H4 (cell line): ENCODE data around the gene PLCB2. TPM values are rescaled to one million over a fixed set of nuclear protein-coding genes. Genes with fewer than 3 reads are reported as not detected.

ENCODE experiments used
- DNase-seq: peaks from one replicate; pipeline ENCODE4 v3.0.0-alpha.2; 2015; ENCODE audit warnings: low spot score
- total RNA-seq: library from RNA; depleted of rRNA; stranded (reverse); fragments of >200 nt; shearing (Covaris generic); gene quantifications from 2 replicates; pipeline ENCODE4 v1.2.3, GENCODE V29; 2014

Gene PLCB2
- total RNA-seq, 1 experiment from 2014 or later, result 2.4 TPM

DNA sequence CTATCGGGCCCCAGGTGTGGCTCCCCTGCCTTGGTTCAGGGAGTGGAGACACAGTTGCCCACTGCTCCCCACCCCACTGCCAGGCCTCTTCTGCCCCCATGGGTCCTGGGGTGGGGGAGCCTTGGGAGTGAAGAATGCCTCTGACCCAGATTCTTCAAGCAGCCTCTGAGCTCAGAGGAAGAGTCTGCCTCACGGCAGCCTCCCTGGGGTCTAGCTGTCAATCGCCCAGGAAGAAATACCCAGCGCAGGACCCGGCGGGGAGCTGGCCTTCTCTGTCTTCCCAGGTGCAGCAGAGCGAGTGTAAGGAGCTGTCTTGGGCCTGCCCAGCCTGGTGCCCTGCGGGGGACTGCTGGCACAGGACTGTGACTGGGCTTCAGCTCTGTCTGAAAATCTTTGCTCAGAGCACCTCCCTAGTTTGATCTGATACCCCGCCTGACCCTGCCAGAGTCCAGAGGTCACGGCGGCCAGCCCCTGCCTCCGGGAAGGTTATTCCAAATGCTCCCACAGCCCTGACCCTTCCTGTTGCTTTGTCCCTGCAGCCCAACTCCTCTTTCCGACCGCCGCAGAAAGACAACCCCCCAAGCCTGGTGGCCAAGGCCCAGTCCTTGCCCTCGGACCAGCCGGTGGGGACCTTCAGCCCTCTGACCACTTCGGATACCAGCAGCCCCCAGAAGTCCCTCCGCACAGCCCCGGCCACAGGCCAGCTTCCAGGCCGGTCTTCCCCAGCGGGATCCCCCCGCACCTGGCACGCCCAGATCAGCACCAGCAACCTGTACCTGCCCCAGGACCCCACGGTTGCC is 35.9 kb downstream of the PLCB2 start:
- DNase-seq, result no peak

DNA sequence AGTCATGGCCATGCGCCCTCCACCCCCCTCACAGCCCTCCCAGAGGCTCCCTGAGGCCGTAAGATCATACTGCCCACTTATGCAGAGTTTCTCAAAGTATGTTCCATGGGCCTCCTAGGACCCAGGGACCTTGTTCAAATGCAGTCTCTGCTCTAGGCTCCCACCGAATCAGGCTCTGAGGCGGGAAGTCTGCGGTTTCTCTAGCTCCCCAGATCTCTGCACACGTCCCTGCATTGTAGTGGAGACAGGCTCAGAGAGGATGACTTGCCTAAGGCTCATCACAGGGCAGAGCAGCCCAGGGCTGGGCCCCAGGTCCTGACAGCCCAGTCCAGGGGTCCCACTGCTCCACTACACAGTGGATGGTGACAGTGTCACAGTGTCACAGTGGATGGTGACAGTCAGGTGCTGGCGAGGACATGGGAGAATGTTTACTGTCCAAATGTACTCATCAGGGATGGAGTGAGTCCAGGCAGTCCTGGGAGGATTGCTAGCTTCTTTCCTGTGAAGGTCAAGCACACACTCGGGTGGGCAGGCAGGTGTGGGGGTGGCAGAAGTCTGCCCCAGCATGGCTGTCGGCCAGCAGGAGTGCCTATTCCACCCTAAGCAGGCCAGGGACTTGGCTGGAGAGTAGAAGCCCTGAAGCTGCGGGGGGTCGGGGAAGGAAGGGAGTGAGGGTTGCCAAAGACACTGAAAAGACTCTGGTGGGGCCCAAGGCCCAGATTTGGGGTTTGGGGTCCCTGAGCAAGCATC is 37.3 kb downstream of the PLCB2 start:
- DNase-seq, result no peak

DNA sequence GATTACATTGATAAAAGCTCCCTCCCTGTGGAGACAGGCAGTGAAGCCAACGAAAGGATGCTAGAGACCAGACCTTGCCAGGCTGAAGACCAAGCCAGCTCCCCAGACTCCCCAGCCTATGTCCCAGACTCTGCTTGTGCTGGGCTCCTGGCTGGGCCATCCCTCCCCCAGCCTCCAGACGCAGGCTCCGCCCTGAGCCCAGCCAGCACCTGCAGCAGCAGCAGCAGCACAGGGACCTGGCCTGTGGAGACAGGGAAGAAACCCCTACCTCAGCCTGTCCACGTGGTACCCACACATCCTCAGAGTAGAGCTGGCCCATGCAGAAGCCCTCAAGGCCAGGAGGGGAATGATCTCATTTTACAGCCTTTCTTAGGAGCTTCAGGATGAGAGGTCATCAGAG is 38.1 kb downstream of the PLCB2 start:
- no peak for DNase-seq

DNA sequence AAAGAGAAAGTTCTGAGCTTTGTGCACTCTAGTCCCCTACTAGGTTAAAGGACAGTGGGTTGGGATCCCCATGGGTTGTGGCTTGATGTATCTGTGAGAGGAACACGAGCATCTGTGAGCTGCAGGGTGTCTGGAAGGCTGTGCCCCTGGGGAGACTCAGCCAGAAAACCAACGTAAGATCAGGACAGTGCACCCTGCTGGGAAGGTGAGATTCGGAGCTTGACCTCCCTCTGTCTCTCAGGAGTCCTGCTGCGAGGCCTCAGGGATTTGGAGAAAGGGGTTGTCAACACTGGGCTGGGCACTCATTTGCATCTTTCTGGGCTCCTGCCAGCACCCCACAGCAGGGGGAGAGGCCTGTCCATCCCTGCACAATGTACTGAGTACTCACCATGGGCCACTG is 40.1 kb downstream of the PLCB2 start:
- DNase-seq, result no peak

DNA sequence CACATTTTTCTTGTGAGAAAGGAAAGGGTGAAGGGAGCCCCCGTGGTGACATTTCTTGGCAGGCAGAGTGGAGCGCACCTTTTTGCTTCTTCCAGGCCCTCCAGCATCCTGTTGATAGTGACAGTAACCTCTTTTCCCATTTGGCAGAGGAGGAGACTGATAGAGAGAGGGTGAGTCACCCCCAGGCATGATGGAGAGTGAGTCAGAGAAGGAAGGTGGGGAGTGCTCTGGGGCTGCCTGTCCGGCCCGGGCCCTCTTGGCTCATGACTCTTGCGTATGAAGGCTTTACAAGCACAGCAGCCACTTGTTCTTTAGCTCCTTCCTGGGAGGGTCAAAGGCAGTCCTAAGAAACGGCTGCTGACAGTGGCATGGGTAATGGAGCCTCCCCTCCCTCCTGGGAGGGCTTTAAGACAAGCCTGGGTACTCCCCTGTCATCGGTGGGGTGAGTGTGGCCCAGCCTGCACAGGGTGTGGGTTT is 40.9 kb downstream of the PLCB2 start:
- DNase-seq, result peak; percentile 91

DNA sequence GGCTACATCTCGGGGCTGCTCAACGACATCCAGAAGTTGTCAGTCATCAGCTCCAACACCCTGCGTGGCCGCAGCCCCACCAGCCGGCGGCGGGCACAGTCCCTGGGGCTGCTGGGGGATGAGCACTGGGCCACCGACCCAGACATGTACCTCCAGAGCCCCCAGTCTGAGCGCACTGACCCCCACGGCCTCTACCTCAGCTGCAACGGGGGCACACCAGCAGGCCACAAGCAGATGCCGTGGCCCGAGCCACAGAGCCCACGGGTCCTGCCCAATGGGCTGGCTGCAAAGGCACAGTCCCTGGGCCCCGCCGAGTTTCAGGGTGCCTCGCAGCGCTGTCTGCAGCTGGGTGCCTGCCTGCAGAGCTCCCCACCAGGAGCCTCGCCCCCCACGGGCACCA is 41.9 kb downstream of the PLCB2 start:
- DNase-seq, result no peak

DNA sequence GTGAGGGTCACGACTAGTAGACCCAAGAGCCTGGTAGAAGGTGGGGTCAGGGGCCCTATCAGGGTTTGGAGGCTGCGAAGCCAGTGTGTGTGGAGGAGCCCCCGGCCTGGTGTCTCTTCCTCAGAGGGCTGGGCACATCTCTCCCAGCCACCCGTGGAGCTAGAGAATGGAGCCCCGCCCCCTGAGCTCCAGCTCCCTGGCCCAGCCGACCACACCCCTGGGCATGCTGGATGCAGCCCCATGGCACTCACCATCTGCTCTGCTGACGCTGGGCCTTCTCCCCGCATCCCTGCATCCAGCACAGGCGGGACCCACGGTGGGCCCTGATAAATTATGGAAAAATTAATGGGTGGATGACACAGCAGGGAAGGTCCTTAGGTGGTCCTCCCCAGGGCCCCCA is 42.4 kb downstream of the PLCB2 start:
- no peak for DNase-seq

DNA sequence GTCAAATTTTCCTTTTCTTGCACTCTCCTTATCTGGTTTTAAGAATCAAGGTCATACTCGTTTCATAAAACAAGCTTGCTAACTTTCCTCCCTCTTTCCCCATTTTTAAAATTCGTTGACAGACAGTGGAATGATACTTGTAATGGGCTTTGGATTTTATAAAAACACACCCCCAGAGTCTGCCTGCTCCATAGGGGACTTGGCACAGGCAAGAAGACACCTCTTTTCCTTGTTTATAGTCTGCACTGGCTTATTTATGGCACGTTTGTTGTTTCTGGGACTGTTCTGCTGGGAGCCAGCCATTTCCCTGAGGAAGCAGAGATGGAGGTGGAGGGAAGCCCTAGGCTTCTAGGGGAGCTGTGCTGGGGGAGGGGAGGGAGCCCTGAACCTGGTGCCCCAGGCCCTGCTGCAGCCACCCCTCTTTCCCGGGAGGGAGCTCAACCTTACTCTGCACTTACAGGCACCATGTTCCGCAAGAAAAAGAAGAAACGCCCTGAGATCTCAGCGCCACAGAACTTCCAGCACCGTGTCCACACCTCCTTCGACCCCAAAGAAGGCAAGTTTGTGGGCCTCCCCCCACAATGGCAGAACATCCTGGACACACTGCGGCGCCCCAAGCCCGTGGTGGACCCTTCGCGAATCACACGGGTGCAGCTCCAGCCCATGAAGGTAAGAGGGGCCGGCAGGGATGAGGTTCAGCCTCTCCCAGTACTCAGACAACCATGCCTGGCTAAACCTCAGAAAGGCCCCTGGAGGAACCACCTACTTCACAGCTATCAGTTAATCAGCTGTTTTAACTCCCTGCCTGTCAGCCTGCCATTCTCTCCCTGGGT is 43.2 kb downstream of the PLCB2 start:
- no peak for DNase-seq

DNA sequence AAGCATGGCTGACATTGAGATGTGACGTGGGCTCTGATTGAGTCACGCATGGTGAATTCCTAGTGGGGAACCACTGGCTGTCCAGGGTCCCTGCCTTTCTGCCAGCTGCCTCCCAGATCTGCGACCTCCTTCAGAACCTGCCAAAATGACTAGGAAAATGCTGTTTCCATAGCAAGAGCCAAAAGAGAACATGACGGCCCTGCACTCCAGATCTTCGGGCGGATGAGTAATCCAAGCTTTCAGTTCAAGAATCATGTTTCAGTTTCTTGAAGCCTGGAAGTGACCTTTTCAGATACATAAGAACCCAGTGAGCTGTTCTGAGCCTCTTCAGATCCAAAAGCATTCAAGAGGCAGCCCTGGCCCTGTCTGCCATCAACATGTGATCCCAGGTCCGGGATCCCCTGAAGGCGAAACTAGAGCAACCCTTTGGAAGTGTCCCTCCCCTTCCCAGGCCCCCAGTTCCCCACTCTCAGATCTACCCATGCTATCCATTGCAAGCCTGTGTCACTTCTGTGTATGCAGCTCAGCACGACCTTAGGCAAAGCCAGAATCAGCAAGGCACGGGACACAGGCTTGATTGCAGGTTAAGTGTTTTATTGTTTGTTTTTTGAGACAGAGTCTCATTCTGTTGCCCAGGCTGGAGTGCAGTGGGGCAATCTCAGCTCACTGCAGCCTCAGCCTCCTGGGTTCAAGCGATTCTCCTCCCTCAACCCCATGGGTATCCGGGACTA is 44.5 kb downstream of the PLCB2 start:
- no peak for DNase-seq

DNA sequence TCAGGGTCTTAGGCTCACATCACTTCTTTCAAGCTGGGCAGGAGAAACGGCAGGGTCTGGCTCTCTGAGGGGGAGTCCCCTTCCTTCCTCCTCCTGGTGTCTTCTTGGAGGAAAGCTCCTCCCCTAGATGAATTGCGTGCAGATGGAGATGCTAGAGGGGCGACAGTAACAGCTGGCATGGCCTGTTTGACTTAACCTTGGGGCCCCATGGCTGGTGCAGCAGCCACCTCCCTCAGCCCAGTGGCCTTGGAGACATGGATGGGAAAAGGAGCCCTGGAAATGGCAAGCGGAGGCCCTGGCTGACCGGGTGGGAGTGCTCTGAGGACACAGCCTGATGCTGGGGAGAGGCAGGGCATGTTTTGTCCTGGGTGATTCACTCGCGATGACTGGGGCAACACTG is 48.7 kb downstream of the PLCB2 start:
- DNase-seq, result no peak

DNA sequence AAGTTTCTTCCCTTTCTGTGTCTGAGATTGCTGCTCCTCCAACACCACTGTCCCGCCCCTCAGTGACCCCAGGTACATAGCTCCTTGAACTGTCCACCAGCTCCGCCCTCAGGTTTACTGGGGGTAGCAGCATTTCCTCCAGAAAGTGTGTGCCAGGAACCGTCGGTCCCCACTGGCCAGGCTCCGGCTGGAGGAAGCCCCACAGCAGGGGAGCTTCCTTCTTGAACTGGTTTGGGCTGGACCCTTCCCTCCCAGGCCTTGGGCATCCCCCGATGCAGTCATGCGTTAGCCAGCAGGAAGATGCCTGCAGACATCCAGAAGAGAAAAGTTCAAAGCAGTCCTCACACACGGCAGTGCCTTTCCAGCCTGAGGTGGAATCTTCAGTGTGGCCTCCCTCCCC is 49.2 kb downstream of the PLCB2 start:
- DNase-seq, result no peak

DNA sequence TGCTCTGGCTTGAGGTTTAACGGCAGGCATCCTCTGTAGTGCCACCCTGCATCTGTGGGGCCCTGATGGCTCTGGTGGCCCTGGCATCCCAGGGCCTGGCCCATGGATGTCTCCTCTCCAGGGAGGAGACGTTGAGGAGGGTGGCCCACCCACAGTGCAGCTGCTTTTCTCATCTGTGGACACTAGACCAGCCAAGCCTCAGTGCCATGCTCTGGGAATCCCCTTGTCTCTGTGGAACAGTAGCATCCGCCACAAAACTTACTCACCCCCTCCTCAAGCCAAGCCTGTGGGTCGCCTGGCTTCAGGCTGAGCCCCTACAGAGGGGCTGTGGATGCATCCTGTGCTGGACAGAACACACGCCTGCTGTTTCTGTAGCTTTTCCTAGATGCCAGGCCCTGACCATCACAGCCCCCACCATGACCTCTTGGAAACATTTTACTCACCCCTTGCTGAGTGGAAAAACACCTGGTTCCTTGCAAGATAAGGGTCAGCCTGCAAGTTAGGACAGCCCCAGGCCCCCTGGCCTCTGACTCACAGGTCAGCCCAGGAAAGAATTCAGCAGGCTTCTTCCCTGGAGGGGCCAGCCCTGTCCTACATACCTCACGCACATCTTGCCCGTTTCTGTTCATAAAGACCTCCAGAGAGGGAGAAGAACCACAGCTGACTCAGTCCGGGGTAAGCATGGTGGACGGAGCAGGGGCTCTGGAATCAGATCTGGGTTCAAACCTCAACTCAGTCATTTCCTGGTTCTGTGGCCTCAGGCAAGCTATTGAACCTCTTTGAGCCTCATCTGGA is 49.9 kb downstream of the PLCB2 start:
- no peak for DNase-seq

DNA sequence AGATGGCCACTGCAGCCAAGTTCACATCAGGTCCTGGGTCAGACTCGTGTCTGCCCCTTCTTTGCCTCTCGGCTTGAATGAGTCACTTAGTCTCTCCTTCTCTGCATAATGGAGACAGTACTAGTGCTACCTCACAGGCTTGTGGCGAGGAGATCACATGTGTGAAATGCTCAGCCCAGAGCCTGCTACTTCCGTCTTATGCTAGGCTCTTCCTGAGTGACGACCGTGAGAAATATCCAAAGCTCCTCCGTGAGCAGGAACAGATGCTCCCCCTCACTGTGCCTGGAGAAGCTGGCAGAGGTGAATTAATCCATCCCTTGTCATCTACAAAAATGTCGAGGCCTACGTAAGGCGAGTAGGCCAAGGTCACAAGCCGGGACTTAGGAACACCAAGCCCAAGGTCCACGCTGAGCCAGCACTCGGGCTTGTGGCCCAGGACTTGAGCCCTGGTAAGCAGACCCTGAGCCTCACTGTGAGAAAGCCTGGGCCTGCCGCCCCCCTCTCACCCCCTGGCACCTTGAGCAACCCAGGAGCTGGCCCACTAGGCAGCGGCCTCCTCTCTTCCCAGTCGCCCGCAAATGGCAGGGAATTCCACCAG is 51.0 kb downstream of the PLCB2 start:
- no peak for DNase-seq

DNA sequence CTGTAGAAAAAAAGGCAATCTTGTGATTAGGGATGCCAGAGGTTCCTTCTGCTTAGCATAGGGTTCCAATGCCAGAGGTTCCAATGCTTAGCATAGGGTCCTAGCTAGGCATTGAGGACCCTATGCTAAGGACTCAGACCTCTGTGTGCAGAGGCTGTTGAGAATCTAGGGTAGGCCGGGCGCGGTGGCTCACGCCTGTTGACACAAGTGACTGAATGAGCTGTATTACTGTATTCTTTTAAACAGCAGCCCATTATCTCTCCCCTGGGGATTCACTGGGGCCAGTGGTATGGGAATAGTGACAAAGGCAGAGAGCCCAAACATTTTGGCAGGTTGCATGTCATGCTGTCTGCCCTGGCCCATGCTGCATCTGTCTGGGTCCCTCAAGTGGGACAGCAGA is 52.7 kb downstream of the PLCB2 start:
- no peak for DNase-seq

DNA sequence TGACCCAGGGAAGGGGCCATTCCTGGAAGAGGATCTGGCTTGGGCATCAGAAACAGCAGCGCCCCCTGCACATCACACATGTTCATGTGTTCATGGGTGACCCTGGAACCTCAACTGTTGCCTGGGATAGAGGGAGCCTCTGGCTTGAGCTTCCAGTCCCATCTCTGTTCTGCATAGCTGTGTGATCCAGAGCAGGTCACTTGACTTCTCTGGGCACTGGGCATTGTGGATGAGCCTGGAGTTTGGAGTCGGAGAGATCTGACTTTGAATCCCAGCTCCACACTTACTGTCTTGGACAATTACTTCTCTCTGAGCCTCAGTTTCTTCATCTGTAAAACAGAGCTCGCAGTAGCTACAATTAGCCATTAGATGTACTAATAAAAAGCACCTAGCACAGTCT is 53.3 kb downstream of the PLCB2 start:
- no peak for DNase-seq

DNA sequence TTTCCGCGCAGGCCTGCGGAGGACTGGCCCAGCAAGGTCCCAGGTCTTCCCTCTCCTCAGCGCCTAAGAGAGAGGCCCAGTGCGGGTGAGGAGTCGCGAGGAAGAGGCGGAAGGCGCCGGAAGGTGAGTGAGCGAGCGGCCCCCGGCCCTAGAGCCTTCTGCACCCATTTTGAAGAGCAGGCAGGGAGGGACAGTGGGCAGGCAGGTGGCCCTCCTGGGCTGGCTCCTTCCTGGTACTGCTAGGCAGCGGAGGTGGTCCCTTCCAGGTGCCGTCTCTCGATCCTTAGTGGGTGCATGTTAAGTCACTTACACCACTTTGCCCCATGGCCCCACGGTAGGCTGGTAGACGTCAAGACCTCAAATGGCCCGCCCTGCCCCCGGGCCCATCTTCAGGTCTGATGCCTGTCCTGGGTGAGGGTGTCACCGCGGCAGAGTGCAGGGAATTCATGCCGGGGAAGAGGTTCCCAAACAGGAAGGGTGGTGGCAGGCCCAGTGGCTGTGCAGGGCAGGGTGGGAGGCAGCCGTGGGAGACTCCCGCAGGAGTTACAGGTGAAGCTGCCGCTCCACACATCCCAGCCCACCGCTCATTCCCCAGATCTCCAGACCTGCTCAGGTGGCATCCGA is 54.5 kb downstream of the PLCB2 start:
- DNase-seq, result no peak

DNA sequence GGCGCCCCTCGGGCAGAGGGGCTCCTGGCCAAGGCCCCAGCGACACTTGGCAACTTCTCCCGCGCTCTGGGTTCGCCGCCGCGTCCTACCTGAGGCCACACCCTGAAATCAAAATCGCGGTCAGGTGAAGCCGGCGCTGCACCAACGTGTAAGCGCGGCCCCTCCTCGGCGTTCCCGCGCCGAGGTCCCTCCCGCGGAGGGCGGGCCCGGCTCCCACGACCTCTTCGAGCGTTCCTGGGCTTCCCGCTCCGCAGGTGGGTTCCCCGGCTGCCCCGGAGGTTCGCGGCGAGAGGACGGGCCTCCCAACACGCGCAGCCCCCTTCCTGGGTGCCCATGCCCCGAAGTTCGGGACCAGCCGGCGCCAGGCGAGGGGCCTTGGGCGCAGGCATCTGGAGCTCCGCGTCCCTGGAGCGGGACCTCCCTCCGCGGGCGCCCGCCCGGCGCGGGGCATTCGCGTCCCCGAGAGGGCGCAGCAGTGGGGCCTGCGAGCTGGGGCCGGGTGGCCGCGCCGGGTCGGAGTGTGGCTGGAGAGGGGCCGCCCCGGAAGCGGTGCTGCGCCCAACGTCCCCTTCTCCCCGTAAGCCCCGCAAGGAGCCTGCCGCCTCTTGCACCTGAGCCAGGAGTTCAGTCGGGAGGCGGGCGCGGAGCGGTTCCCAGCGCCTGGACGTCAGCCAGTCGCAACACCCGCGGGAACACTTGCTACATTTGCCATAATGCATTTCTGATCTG is 55.1 kb downstream of the PLCB2 start:
- DNase-seq, result no peak

DNA sequence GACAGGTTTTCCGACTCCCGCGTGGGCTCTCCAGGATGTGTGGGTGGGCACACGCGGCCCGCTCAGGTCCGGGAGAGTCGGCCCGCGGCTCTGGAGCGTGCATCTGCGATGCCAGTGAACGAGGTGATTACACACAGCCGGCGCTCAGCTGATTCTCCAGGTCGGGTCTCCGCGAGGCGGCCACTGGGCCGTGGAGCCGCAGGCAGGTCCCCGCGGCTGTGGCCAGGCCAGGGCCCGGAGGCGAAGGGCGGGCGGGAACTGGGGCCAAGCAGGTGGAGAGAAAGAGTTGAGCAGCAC is 55.6 kb downstream of the PLCB2 start:
- DNase-seq, result no peak

DNA sequence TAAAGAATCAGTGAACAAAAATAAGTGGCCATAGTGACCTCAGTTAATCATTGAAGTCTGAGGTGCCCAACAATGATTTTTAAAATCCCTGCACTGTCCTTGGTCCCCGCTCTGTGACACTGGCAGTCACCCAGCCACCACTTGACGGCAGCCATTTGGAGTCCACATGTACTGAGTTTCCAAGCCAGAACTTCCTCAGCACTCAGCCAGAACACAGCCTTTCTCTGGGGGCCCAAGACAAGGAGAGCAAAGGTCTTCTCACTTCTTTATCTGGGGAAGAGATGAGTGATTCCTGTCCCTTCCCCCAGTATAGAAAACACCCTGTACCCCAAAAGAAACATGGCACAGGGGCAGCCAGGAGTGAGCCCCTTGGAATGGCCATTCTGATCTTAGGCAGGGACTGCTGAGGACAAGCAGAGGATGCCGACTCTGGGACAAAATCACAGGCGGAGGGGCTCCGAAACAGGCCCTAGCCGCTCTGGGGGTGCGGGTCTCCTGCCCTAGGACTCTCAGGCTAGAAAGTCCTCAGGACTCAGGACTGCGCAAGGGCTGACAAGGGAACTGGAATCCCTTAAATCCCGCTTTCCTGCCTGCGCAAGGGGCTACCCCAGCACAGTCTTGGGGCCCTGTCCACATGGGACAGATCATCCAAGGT is 56.1 kb downstream of the PLCB2 start:
- DNase-seq, result no peak
